ENCODE data around the gene ZBTB45. TPM values are rescaled to one million over a fixed set of nuclear protein-coding genes. Genes with fewer than 3 reads are reported as not detected.

Gene ZBTB45
- total and polyA plus RNA-seq, 9 of the 15 experiments (the other 6 are each of a cell fraction or from before 2014, with no cell fraction given), result 0.08 to 16.1 (median 1.8) TPM

- no peak for TF ChIP-seq MXD1 (CRISPR knock-in tag; IDR thresholded peaks at IDR 0.05; ENCODE audit: borderline replicate concordance, poor library complexity, severe bottlenecking)
- no peak for TF ChIP-seq PCBP1 (IDR thresholded peaks at IDR 0.05; ENCODE audit: low read depth, low read length, poor library complexity, severe bottlenecking)
- 0 out of 2 replicates have a peak, but pooled peaks have one; percentile 1 for TF ChIP-seq EGR1 (conservative IDR thresholded peaks at IDR 0.05)
- no peak for TF ChIP-seq RBFOX2 (IDR thresholded peaks at IDR 0.05; ENCODE audit: low read depth, low read length)
- TF ChIP-seq ZBTB2 (IDR thresholded peaks at IDR 0.05), result no peak
- no peak for TF ChIP-seq SMAD3 (CRISPR knock-in tag; conservative IDR thresholded peaks at IDR 0.05)
Measured at GRCh38 chr19:58555369-58555885, 35.8 kb upstream of the ZBTB45 start (continued).

GRCh38 chr19:58554494-58555368, 35.1 kb upstream of the ZBTB45 start, which contains the start of gene CHMP2A:
TSS of gene CHMP2A (minus strand) at chr19:58555105. CDS start at chr19:58554212, 893 bp downstream.
- peaks cover 3% of the 10 kb centered on the region for H3K9me1 ChIP-seq (ENCODE audit: control insufficient read depth, insufficient read depth, low read length)
- no TSS peak for BruUV-seq (replicated peaks)
- peak within 1 kb of the TSS; percentile 84 to 98 for H3K9ac ChIP-seq (ENCODE audit: insufficient read depth in 1 of 2, low read depth in 2 of 2, low read length in 2 of 2)
- in situ Hi-C loops (cut with MboI), result no loop called here
- H3K27me3 ChIP-seq (ENCODE audit: control insufficient read depth in 2 of 2, insufficient read depth in 2 of 2, low read length in 2 of 2), result no peaks in the 10 kb centered on the region
- H3K9me3 ChIP-seq (replicated peaks; ENCODE audit: control insufficient read depth, insufficient read depth, low read depth, low read length), result no peaks in the 10 kb centered on the region
- FAIRE-seq (peak; percentile 84), DNase-seq (ENCODE audit: extremely low read depth in 1 of 4, low spot score in 3 of 4) (peak; percentile 89 to 98 (median 92)), ATAC-seq (peak; percentile 72)
- H3K4me3 ChIP-seq, result peak within 1 kb of the TSS; percentile 62
- H4K20me1 ChIP-seq (replicated peaks; ENCODE audit: control insufficient read depth, insufficient read depth, low read length), result no peaks in the 10 kb centered on the region; the same call in 1 of the 2 replicates
- H3K27ac ChIP-seq (ENCODE audit: extremely low read depth, low read depth, low read length), result peak within 1 kb of the TSS; percentile 86
- CTCF ChIA-PET (ENCODE audit: low intra/inter-chr PET ratio), result no interaction called here
- H2AFZ ChIP-seq (ENCODE audit: low read depth, low read length), result peak within 1 kb of the TSS; percentile 82
- H3K4me1 ChIP-seq (replicated peaks in 1 of 2; ENCODE audit: control insufficient read depth in 2 of 2, insufficient read depth in 2 of 2, low read length in 2 of 2), result peaks cover 30 to 60% of the 10 kb centered on the region in 2 experiments
- intact Hi-C loops (cut with micrococcal nuclease), result no loop called here
- POLR2A ChIA-PET, result interaction anchor here (0.6 to 3.7 kb wide), 12 partner anchors 10 to 372 kb away, joined by 3 to 48 read pairs (median 3); partner anchors contain the start of genes TRIM28, ZBTB45, ZNF274 and ZNF446
- H3K36me3 ChIP-seq (ENCODE audit: control insufficient read depth, insufficient read depth, low read length), result peaks cover 64% of the 10 kb centered on the region
- peaks cover 46% of the 10 kb centered on the region for H3K79me2 ChIP-seq (ENCODE audit: control insufficient read depth, insufficient read depth, low read length)
- H3K4me2 ChIP-seq (ENCODE audit: insufficient read depth, low read length), result peak within 1 kb of the TSS; percentile 98
- under 1% methylated on average over 55 of the region's 69 CpGs for WGBS (ENCODE audit: insufficient coverage, low coverage, missing lambda C conversion rate)
- peak; percentile 68 for TF ChIP-seq KDM5B (IDR thresholded peaks at IDR 0.05; ENCODE audit: insufficient replicate concordance, low read depth, low read length)
- TF ChIP-seq PKNOX1 (IDR thresholded peaks at IDR 0.05), result peak; percentile 81
- no peak for TF ChIP-seq ZNF143 (CRISPR knock-in tag; IDR thresholded peaks at IDR 0.05)
- no peak for TF ChIP-seq KAT8 (IDR thresholded peaks at IDR 0.05; ENCODE audit: low read depth)
- peak; percentile 93; the same call in 1 of the 2 replicates for TF ChIP-seq ILF3 (IDR thresholded peaks at IDR 0.05; ENCODE audit: borderline replicate concordance)
- 0 out of 2 replicates have a peak, but pooled peaks have one; percentile 30 for TF ChIP-seq PTBP1 (IDR thresholded peaks at IDR 0.05; ENCODE audit: low read depth, low read length)
- peak; percentile 55; the same call in 1 of the 2 replicates for TF ChIP-seq ZNF644 (tag; IDR thresholded peaks at IDR 0.05; ENCODE audit: low read depth)
- no peak for TF ChIP-seq DDX20 (tag; IDR thresholded peaks at IDR 0.05; ENCODE audit: low read depth)
- no peak for TF ChIP-seq HDAC6 (IDR thresholded peaks at IDR 0.05; ENCODE audit: low read depth, low read length)
- no peak for TF ChIP-seq RBM34 (IDR thresholded peaks at IDR 0.05; ENCODE audit: borderline replicate concordance, insufficient read depth, low read length)

Measured in K562 (cell line).